Activated CD8-positive, alpha-beta memory T cell treated with anti-CD3 and anti-CD28 coated beads, Interleukin-2, amount 10 ng/mL, durations not matched to agents 7 days and 5 days (primary cell): ENCODE measurements around the gene TMOD3. TPM values are rescaled to one million over a fixed set of nuclear protein-coding genes. Genes with fewer than 3 reads are reported as not detected.
A peak's percentile ranks its signal among the peaks of the same experiment; 100 is the strongest.

Experiments used
- ATAC-seq: fragments of 150-1000 bp; cut with Tn5 transposase; one replicate; pipeline ENCODE4 v1.10.0; 2021; ENCODE audit warnings: moderate library complexity
- CTCF ChIA-PET: fragments of 350-600 bp; sonication (Branson Sonifier 250); formaldehyde crosslinking; loops from one replicate; lab custom pipeline; 2021; ENCODE audit warnings: antibody characterized with exemption; lab: Charles Lee
- DNase-seq: peaks from one replicate; pipeline ENCODE4 v3.0.0-alpha.2; 2020
- H3K27ac Mint-ChIP-seq: one replicate; pipeline ENCODE4 v1.8.0; 2021; ENCODE audit warnings: mild to moderate bottlenecking, mixed read lengths
- H3K27me3 Mint-ChIP-seq: one replicate; pipeline ENCODE4 v1.8.0; 2021; ENCODE audit warnings: mixed read lengths
- H3K36me3 Mint-ChIP-seq: one replicate; pipeline ENCODE4 v1.8.0; 2021; ENCODE audit warnings: mild to moderate bottlenecking, mixed read lengths
- H3K4me1 Mint-ChIP-seq: one replicate; pipeline ENCODE4 v1.8.0; 2021; ENCODE audit warnings: mixed read lengths
- H3K4me3 Mint-ChIP-seq: one replicate; pipeline ENCODE4 v1.8.0; 2021; ENCODE audit warnings: mild to moderate bottlenecking, moderate library complexity, mixed read lengths
- H3K9me3 Mint-ChIP-seq: one replicate; pipeline ENCODE4 v1.8.0; 2022; ENCODE audit warnings: low read depth, mixed read lengths
- total RNA-seq, 2 experiments: library from RNA; stranded (reverse); gene quantifications; one replicate each; pipeline ENCODE4 v1.2.3, GENCODE V29; 2021

TMOD3 gene
- total RNA-seq, 2 experiments from 2014 or later, result 59.2 to 61.3 TPM

DNA sequence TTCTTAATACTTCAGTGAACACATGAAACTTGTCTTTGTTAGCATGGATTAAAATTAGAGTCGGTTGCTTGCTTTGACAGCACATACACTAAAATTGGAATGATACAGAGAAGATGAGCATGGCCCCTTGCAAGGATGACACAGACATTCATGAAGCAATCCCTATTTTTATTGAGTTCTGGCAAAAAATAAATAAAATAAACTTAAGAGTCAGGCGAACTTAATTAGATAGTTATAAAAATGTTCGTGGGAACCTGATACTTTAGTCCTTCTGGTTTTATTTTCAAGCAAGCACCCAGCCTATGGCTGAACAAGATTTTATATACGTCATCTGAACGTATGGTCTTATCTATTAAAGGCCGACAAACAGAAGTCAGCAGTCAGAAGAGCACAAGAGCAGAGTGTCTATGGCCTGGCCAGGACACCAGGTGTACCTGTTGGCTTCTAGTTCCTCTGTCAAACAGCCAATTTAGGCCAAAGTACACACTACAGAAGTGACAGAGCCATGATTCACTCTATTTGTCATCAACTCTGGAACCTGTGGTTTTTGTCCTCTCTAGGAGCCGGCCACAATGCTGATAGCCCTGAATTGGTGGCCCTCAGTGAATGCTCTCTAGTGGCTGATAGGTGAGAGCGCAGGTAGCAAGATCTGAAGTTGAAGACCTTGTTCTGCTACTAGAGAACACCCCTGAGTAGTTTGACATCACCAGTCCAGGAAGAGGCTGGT, 77.8 kb downstream of the TMOD3 start:
- H3K4me1 Mint-ChIP-seq, result no peaks in the 10 kb centered on the region
- H3K27ac Mint-ChIP-seq, result no peak overlapping the region

DNA sequence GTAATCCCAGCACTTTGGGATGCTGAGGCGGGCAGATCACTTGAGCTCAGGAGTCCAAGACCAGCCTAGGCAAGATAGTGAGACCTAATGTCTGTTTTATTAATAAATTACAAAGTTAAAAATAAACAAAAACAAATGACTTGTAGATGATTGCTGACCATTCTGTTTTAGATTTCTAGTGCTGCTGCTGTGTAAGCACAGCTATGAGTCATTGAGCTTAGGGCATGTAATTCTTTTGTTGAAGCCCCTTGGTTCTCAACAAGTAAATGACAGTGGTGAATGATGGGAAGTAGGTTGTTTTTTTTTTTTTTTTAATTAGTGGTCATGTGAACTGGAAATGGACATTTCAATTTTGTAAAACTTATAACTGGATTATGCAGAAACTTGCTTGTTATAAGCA, 78.9 kb downstream of the TMOD3 start:
- H3K4me1 Mint-ChIP-seq, result no peaks in the 10 kb centered on the region
- ATAC-seq, result no peak
- DNase-seq, result no peak
- peaks cover 37% of the 10 kb centered on the region for H3K36me3 Mint-ChIP-seq
- no peak overlapping the region for H3K4me3 Mint-ChIP-seq
- H3K27me3 Mint-ChIP-seq, result no peaks in the 10 kb centered on the region
- no peak overlapping the region for H3K27ac Mint-ChIP-seq
- CTCF ChIA-PET, result interaction anchor here (0.8 to 1.3 kb wide), 3 partner anchors 12 to 20 kb away, joined by 3 to 4 read pairs (median 3); no protein-coding TSS in a partner anchor
- no peaks in the 10 kb centered on the region for H3K9me3 Mint-ChIP-seq

More for the DNA sequence above, 77.8 kb downstream of the TMOD3 start:
- H3K27me3 Mint-ChIP-seq, result no peaks in the 10 kb centered on the region
- DNase-seq (no peak), ATAC-seq (no peak)
- peaks cover 38% of the 10 kb centered on the region for H3K36me3 Mint-ChIP-seq
- CTCF ChIA-PET, result interaction anchor here (1.3 kb wide), 1 partner anchor 11 kb away, joined by 3 read pairs; no protein-coding TSS in a partner anchor
- H3K9me3 Mint-ChIP-seq, result no peaks in the 10 kb centered on the region
- no peak overlapping the region for H3K4me3 Mint-ChIP-seq

DNA sequence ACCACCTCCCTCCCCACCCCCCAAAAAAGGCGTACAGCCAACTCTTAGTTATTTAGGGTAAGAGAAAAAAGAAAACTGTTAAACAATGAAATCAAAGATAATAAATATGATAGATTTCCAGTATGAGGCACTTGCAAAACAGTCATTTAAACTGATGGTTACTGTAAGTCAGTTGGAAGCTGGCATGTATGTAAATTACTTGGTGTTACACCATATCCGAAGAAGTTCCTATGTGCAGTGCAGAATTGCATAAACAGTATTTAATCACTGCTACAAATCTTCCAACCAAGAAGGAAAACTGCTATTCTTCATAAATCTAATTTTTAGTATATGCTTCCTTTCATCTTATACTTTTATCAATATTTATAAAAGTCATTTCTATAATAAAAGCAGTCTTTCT, 80.1 kb downstream of the TMOD3 start:
- no peak for ATAC-seq
- peaks cover 32% of the 10 kb centered on the region for H3K36me3 Mint-ChIP-seq
- CTCF ChIA-PET, result no interaction called here

DNA sequence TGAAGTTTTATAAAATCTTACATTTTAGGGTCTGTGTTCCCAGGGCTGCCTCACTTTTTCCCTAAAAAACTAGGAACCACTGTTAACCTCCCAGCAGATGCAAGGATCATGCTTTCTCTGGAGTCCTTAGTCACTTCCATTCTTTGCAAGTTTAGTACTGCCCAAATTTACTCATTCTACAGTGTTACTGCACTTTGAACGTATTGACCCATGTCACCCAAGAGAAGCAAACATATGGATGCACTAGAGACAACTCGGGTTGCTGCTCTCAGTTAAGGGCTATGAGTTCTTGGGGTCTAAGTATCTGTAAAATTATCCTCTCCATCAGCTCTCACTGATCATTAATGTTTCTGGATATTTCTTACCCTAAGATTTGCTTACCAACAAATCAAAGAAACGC, 83.1 kb downstream of the TMOD3 start:
- ATAC-seq (no peak), DNase-seq (no peak)
- Mint-ChIP-seq H3K4me1 (no peaks in the 10 kb centered on the region), H3K36me3 (peaks cover 31% of the 10 kb centered on the region), H3K27ac (no peak overlapping the region), H3K9me3 (no peaks in the 10 kb centered on the region), H3K4me3 (no peak overlapping the region), H3K27me3 (no peaks in the 10 kb centered on the region)
- CTCF ChIA-PET, result interaction anchor here (1.9 kb wide), 1 partner anchor 24 kb away, joined by 5 read pairs; no protein-coding TSS in a partner anchor

More for the DNA sequence above, 80.1 kb downstream of the TMOD3 start:
- Mint-ChIP-seq H3K4me1 (no peaks in the 10 kb centered on the region), H3K4me3 (no peak overlapping the region), H3K9me3 (no peaks in the 10 kb centered on the region), H3K27ac (no peak overlapping the region), H3K27me3 (no peaks in the 10 kb centered on the region)
- no peak for DNase-seq

DNA sequence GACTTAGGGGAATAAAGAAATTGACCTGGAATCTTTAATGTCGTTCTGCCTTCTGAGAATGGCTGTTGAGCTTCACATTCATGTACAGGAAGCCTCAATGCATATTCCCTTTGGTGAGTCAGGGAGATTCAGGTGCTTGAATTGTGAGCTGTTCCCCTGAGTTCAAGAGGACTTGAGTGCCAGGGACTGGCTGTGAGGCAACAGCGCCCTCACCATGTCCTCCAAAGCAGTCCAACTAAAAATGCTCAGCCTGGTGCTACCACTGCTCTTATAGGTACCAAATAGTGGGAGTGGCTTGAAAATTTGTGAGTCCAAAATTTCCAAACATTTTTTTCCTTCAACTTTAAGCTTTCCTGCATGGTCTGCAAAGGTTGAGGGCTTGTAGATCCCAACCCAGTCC, 88.0 kb downstream of the TMOD3 start:
- DNase-seq (peak; percentile 46), ATAC-seq (peak; percentile 42)
- Mint-ChIP-seq H3K4me3 (no peak overlapping the region), H3K4me1 (no peaks in the 10 kb centered on the region), H3K27me3 (no peaks in the 10 kb centered on the region), H3K36me3 (peaks cover 17% of the 10 kb centered on the region), H3K27ac (no peak overlapping the region), H3K9me3 (no peaks in the 10 kb centered on the region)
- CTCF ChIA-PET, result interaction anchor here (0.6 to 2.0 kb wide), 5 partner anchors 29 to 267 kb away, joined by 3 to 4 read pairs (median 3); no protein-coding TSS in a partner anchor

DNA sequence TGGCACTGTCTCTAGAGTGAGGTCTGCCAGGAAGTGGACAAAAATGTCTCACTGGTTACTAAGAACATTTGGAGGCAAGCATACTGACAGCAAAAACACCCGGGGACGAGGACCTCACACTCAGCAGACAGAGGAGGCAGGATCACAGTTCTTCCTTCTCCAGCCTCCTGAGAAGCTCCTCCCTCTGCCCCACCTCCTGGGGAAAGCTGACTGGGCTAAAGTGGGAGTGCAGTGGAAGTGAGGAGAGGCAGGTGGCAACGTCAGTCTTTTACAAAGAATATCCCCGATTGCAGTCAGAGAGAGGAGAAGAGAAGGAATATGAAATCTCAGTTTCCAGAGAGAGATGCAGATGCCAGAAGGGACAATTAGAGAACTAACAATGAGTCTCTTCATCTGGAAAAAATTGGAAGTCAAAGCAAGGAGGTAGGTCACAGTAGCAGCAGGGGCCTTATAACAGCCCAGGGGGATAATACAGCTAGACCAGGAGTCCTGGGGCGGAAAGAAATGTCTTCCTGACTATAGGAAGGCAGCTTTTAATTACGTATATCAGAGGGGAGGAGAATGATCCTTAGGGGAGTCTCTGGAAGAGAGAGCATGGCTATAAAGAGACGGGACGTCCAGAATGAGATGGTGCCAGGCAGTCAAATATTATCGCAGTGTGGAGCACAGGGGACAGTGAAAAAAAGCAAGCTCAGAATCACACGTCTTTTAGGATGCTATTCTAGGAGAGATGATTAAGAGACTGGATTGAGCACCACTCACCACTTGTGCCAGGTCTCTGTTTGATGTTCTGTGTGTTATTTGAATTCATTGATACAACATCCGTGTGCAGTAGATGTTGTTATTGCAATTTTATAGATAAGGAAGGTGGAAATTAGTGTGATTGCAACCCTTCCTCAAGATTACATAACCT, 95.0 kb downstream of the TMOD3 start:
- ATAC-seq, result no peak
- no peaks in the 10 kb centered on the region for H3K9me3 Mint-ChIP-seq
- CTCF ChIA-PET, result no interaction called here

DNA sequence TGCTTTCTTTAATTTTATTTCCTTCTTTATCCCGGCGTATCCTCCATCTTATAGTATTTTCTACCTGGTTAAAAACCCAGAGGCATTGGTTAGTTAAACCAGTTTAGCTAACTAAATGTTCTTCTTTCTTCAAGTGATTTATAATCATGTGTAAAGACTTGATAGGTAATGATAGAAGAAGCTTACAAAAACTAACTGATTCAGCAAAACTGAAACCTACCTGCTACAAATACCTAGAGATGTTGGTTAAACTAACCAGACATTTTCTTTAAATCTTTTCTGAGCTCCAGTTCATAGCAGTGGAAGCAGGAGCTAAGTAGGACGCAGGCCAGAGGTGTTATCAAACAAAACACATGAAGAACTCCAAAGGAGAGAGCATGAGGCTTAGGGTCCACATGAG, 97.4 kb downstream of the TMOD3 start:
- no peak for ATAC-seq
- Mint-ChIP-seq H3K9me3 (no peaks in the 10 kb centered on the region), H3K27me3 (no peaks in the 10 kb centered on the region), H3K4me3 (no peak overlapping the region), H3K36me3 (peaks cover 9% of the 10 kb centered on the region), H3K4me1 (no peaks in the 10 kb centered on the region), H3K27ac (no peak overlapping the region)
- DNase-seq, result no peak
- CTCF ChIA-PET, result no interaction called here

More for the DNA sequence above, 95.0 kb downstream of the TMOD3 start:
- no peaks in the 10 kb centered on the region for H3K4me1 Mint-ChIP-seq
- no peak overlapping the region for H3K27ac Mint-ChIP-seq
- peaks cover 15% of the 10 kb centered on the region for H3K36me3 Mint-ChIP-seq
- no peak overlapping the region for H3K4me3 Mint-ChIP-seq
- DNase-seq, result no peak
- no peaks in the 10 kb centered on the region for H3K27me3 Mint-ChIP-seq

DNA sequence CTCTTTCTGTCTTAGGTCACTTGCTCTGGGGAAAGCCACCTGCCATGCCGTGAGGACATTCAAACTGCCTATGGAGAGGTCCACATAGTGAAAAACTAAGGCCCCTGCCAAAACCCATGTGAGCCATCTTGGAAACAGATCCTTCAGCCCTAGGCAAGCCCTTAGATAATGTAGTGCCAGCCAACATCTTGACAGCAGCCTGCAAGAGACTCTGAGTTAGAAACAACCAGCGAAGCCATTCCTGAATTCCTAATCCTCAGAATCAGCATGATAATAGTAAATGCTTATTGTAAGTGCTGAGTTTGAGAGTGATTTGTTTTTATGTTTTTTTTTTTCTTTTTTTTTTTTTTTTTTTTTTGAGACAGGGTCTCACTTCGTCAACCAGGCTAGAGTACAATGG, 101.6 kb downstream of the TMOD3 start:
- Mint-ChIP-seq H3K27ac (no peak overlapping the region), H3K4me3 (no peak overlapping the region), H3K36me3 (peaks cover 12% of the 10 kb centered on the region), H3K27me3 (no peaks in the 10 kb centered on the region), H3K9me3 (no peaks in the 10 kb centered on the region), H3K4me1 (peaks cover 14% of the 10 kb centered on the region)
- DNase-seq, result no peak
- no peak for ATAC-seq
- CTCF ChIA-PET, result interaction anchor here (1.3 kb wide), 1 partner anchor 25 kb away, joined by 4 read pairs; no protein-coding TSS in a partner anchor

DNA sequence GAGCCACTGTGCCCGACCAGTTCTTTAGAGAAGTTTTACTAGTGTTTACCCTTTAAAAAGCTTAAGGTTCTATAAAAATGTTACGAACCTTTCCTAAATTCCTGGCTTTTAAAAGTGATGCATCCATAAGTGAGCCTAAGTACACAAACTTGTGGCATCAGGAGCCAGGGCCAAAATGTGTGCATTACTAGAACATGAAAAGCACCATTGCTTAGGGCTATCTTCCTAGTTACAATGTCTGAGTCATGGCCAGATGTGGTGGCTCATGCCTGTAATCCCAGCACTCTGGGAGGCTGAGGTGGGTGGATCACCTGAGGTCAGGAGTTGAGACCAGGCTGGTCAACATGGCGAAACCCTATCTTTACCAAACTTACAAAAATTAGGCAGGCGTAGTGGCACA, 102.2 kb downstream of the TMOD3 start:
- Mint-ChIP-seq H3K4me3 (no peak overlapping the region), H3K4me1 (peaks cover 20% of the 10 kb centered on the region), H3K27ac (no peak overlapping the region), H3K36me3 (peaks cover 14% of the 10 kb centered on the region), H3K27me3 (no peaks in the 10 kb centered on the region), H3K9me3 (no peaks in the 10 kb centered on the region)
- no peak for ATAC-seq
- CTCF ChIA-PET, result no interaction called here
- DNase-seq, result no peak

DNA sequence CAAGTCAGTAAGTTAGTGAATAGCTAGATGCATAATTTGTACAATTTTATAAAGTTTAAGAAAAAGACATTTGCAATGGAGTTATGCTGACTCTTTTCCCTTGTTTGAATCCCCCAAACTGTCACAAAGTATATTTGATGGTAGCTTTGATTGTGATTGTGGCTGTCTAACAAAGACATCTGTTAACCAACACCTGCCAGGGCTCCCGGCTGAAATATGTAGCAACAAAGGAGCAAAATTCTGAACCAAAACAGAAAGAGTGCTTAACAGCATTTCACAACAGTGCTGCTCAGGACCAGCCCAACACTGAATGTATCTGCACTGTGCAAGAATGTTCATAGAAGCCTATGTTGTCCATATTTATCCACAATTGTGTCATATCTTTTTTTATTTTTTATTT, 102.7 kb downstream of the TMOD3 start:
- Mint-ChIP-seq H3K9me3 (no peaks in the 10 kb centered on the region), H3K27me3 (no peaks in the 10 kb centered on the region), H3K27ac (no peak overlapping the region), H3K36me3 (peaks cover 14% of the 10 kb centered on the region), H3K4me3 (no peak overlapping the region), H3K4me1 (peaks cover 21% of the 10 kb centered on the region)
- CTCF ChIA-PET, result no interaction called here
- ATAC-seq (no peak), DNase-seq (no peak)

DNA sequence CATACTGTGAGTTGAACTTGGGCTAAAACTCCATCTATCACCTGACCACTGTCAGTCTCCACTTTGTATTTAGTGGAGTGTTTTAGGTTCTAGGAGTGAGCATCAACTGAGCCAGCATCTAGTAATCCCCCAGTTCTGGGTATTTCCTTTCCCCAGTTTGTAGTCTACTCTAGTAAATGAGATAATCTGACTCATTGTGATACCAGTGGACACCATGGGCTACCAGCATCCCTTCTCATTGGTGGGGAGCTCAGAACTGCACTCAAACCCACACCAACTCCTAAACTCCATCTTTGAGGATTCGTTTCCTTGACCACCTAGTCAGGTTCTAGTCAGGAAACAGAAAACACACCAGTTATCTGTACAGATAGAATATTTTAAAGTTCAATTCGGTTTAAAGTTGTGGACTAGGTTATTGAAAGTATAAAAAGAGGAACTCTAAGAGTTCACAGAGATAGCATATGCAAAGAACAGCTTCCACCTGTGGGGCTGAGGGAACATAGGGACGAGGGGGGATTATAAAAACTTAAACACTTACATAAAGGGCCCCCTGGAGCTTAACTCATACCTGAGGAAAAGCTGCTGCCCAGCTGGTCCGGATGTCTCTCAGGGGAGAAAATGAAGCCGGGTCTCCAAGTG, 106.1 kb downstream of the TMOD3 start:
- Mint-ChIP-seq H3K27me3 (no peaks in the 10 kb centered on the region), H3K27ac (peak overlapping the region; percentile 79), H3K4me1 (peaks cover 23% of the 10 kb centered on the region), H3K36me3 (peaks cover 23% of the 10 kb centered on the region), H3K4me3 (no peak overlapping the region), H3K9me3 (no peaks in the 10 kb centered on the region)
- ATAC-seq, result peak; percentile 72
- CTCF ChIA-PET, result interaction anchor here (1.4 kb wide), 1 partner anchor 36 kb away, joined by 4 read pairs; the partner anchor contains the start of gene LEO1
- DNase-seq, result peak; percentile 45

DNA sequence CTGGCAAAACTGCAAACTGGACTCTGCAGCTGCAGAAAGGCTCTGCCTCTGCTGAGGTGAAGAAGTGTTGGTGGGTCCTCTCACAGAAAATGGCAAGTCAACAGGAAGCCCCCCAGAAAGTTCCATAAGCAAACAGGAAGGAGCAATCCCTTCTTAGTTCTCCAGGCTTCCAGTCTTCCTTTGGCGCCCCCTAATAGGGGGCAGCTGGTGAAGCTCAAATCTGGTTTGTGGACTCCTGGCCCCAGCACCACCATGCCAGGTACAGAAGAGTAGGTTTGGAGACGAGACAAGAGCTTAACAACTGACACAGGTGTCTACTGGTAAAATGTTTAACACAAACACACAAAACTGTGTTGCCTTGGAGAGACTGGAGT, 106.6 kb downstream of the TMOD3 start:
- Mint-ChIP-seq H3K27ac (peak overlapping the region; percentile 79), H3K9me3 (no peaks in the 10 kb centered on the region), H3K4me3 (no peak overlapping the region), H3K4me1 (peaks cover 23% of the 10 kb centered on the region), H3K27me3 (no peaks in the 10 kb centered on the region), H3K36me3 (peaks cover 24% of the 10 kb centered on the region)
- DNase-seq (no peak), ATAC-seq (no peak)
- CTCF ChIA-PET, result interaction anchor here (1.4 kb wide), 1 partner anchor 35 kb away, joined by 4 read pairs; the partner anchor contains the start of gene LEO1

DNA sequence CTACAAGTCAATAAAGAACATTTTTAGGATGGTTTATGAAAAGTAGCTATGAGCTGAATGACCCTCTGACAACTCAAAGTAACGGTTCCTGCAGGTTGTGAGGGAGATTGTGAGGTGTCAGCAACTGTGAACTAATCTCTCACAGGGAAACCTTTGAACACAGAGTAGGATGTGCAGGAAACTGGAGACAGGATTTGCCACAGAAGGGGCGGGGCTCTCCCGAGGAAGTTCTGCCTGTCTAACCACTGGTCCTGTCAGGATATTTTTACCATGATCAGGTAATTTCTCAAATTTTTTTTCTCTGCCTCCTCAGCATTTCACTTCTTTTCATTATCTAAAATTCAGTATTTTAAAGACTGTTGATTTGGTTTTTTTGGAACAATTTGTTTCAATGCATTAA, 108.8 kb downstream of the TMOD3 start:
- no peaks in the 10 kb centered on the region for H3K27me3 Mint-ChIP-seq
- no peak overlapping the region for H3K4me3 Mint-ChIP-seq
- peaks cover 26% of the 10 kb centered on the region for H3K4me1 Mint-ChIP-seq
- ATAC-seq (no peak), DNase-seq (no peak)
- CTCF ChIA-PET, result no interaction called here
- peaks cover 35% of the 10 kb centered on the region for H3K36me3 Mint-ChIP-seq
- no peak overlapping the region for H3K27ac Mint-ChIP-seq
- H3K9me3 Mint-ChIP-seq, result no peaks in the 10 kb centered on the region
